DND-41 (cell line): ENCODE data around the gene ACAD8.

Experiments
- ATAC-seq: fragments of 200-7000 bp; cut with Tn5 transposase; 3 replicates; pipeline ENCODE4 v1.9.1; 2021; ENCODE audit warnings: low read depth; ENCODE audit not compliant: insufficient read depth
- DNase-seq: peaks from one replicate; pipeline ENCODE4 v3.0.0-alpha.2; 2020
- H2AFZ ChIP-seq: 2 replicates; pipeline ENCODE4 v1.6.0; 2012; ENCODE audit warnings: low read depth, low read length
- H3K27ac ChIP-seq: 2 replicates; pipeline ENCODE4 v1.5.1; 2012; ENCODE audit warnings: low read length, inconsistent platforms
- H3K27me3 ChIP-seq: fragments of 200-600 bp; sonication (generic); 2 replicates; pipeline ENCODE4 v1.6.0; 2012; ENCODE audit warnings: low read length, mild to moderate bottlenecking, inconsistent platforms; ENCODE audit not compliant: insufficient read depth, poor library complexity
- H3K36me3 ChIP-seq: 2 replicates; pipeline ENCODE4 v1.5.1; 2012; ENCODE audit warnings: low read length, inconsistent platforms; ENCODE audit not compliant: insufficient read depth
- H3K4me1 ChIP-seq: 2 replicates; pipeline ENCODE4 v1.5.1; 2012; ENCODE audit warnings: mild to moderate bottlenecking, low read length; ENCODE audit not compliant: insufficient read depth
- H3K4me2 ChIP-seq: 2 replicates; pipeline ENCODE4 v1.6.0; 2012; ENCODE audit warnings: mild to moderate bottlenecking, moderate library complexity, low read length, inconsistent platforms; ENCODE audit not compliant: insufficient read depth
- H3K4me3 ChIP-seq, 2 experiments: fragments of 200-600 bp in 1 of 2; shearing (Covaris generic) in 1 of 2; 2 replicates each; pipeline ENCODE4 v1.5.1; 2012 to 2016; ENCODE audit warnings: inconsistent platforms in 2 of 2, low read length in 2 of 2, mild to moderate bottlenecking in 2 of 2, low read depth in 1 of 2, moderate library complexity in 1 of 2
- H3K79me2 ChIP-seq: 2 replicates; pipeline ENCODE4 v1.6.0; 2012; ENCODE audit warnings: low read length, inconsistent platforms; ENCODE audit not compliant: insufficient read depth
- H3K9ac ChIP-seq: 2 replicates; pipeline ENCODE4 v1.6.0; 2012; ENCODE audit warnings: low read depth, mild to moderate bottlenecking, inconsistent platforms, low read length, moderate library complexity
- H3K9me3 ChIP-seq: 2 replicates; pipeline ENCODE4 v1.5.1; 2012; ENCODE audit warnings: low read length, moderate library complexity, mild to moderate bottlenecking, inconsistent platforms; ENCODE audit not compliant: insufficient read depth, severe bottlenecking
- H4K20me1 ChIP-seq: 2 replicates; pipeline ENCODE4 v1.6.0; 2012; ENCODE audit warnings: low read length; ENCODE audit not compliant: insufficient read depth
- EZH2 ChIP-seq: IDR thresholded peaks from 3 replicates; pipeline ENCODE4 v1.6.1; 2012; ENCODE audit warnings: borderline replicate concordance, low read depth, mild to moderate bottlenecking, moderate library complexity, low read length, inconsistent platforms; ENCODE audit not compliant: severe bottlenecking
- TF ChIP-seq, protein P1 (sequence below): IDR thresholded peaks from 2 replicates; pipeline ENCODE4 v1.5.1; 2012; ENCODE audit warnings: borderline replicate concordance, low read length, moderate library complexity, mild to moderate bottlenecking; ENCODE audit not compliant: poor library complexity, severe bottlenecking; ENCODE audit errors: extremely low read depth

ACAD8 gene

DNA sequence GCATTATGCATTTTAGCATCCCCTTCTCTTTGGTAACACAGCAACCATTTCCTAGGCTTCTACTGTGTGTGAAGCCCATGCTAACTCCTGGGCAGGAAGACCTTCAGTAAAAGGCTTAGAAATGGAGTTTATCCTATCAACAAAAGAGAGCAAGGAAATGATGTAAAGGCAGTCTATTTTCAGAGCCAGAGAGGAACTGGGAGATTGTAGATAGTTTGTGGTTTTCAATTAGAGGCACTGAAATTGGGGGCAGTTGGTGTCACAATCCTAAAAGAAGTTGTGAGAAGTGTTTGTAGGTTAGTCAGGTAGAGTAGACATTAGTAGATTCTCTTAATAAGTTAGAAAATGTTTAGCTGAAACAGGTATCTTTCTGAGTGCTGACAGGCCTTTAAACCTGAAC, 7.1 kb downstream of the ACAD8 start:
- H3K4me2 ChIP-seq = no peak overlapping the region
- ATAC-seq (peak; percentile 49), DNase-seq (no peak)
- peak overlapping the region; percentile 46 for H3K27ac ChIP-seq
- H3K27me3 ChIP-seq = no peaks in the 10 kb centered on the region
- H3K9me3 ChIP-seq = no peaks in the 10 kb centered on the region
- no peak for TF ChIP-seq EZH2
- TF ChIP-seq, protein P1, sequence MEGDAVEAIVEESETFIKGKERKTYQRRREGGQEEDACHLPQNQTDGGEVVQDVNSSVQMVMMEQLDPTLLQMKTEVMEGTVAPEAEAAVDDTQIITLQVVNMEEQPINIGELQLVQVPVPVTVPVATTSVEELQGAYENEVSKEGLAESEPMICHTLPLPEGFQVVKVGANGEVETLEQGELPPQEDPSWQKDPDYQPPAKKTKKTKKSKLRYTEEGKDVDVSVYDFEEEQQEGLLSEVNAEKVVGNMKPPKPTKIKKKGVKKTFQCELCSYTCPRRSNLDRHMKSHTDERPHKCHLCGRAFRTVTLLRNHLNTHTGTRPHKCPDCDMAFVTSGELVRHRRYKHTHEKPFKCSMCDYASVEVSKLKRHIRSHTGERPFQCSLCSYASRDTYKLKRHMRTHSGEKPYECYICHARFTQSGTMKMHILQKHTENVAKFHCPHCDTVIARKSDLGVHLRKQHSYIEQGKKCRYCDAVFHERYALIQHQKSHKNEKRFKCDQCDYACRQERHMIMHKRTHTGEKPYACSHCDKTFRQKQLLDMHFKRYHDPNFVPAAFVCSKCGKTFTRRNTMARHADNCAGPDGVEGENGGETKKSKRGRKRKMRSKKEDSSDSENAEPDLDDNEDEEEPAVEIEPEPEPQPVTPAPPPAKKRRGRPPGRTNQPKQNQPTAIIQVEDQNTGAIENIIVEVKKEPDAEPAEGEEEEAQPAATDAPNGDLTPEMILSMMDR = no peak
- H3K4me3 ChIP-seq = no peak overlapping the region
- H3K36me3 ChIP-seq = peaks cover 75% of the 10 kb centered on the region
- peaks cover 24% of the 10 kb centered on the region for H3K4me1 ChIP-seq
- H2AFZ ChIP-seq = no peak overlapping the region
- H3K79me2 ChIP-seq = peaks cover 13% of the 10 kb centered on the region; the same call in 1 of the 2 replicates
- H4K20me1 ChIP-seq = peaks cover 12% of the 10 kb centered on the region; the same call in 1 of the 2 replicates
- H3K9ac ChIP-seq = no peak overlapping the region

DNA sequence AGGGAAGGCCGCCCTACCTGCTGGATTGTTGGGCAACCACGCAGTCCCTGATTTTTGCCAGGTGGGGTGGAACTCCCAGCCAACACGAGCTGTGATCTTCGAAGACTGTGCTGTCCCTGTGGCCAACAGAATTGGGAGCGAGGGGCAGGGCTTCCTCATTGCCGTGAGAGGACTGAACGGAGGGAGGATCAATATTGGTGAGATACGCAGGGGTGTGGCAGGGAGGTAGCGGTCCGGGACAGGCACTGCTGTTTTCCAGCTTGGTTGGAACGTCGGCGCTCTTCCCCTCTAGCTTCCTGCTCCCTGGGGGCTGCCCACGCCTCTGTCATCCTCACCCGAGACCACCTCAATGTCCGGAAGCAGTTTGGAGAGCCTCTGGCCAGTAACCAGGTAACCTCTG, 7.6 kb downstream of the ACAD8 start:
- TF ChIP-seq, protein P1 = no peak
- TF ChIP-seq EZH2 = no peak
- peaks cover 12% of the 10 kb centered on the region; the same call in 1 of the 2 replicates for H4K20me1 ChIP-seq
- H3K27ac ChIP-seq = peak overlapping the region; percentile 46; the same call in 1 of the 2 replicates
- no peak overlapping the region for H3K4me3 ChIP-seq
- ATAC-seq (no peak), DNase-seq (no peak)
- peaks cover 75% of the 10 kb centered on the region for H3K36me3 ChIP-seq
- H2AFZ ChIP-seq = no peak overlapping the region
- H3K4me1 ChIP-seq = peaks cover 22% of the 10 kb centered on the region
- H3K9me3 ChIP-seq = no peaks in the 10 kb centered on the region
- H3K9ac ChIP-seq = no peak overlapping the region
- H3K4me2 ChIP-seq = no peak overlapping the region
- H3K27me3 ChIP-seq = no peaks in the 10 kb centered on the region
- peaks cover 12% of the 10 kb centered on the region; the same call in 1 of the 2 replicates for H3K79me2 ChIP-seq

DNA sequence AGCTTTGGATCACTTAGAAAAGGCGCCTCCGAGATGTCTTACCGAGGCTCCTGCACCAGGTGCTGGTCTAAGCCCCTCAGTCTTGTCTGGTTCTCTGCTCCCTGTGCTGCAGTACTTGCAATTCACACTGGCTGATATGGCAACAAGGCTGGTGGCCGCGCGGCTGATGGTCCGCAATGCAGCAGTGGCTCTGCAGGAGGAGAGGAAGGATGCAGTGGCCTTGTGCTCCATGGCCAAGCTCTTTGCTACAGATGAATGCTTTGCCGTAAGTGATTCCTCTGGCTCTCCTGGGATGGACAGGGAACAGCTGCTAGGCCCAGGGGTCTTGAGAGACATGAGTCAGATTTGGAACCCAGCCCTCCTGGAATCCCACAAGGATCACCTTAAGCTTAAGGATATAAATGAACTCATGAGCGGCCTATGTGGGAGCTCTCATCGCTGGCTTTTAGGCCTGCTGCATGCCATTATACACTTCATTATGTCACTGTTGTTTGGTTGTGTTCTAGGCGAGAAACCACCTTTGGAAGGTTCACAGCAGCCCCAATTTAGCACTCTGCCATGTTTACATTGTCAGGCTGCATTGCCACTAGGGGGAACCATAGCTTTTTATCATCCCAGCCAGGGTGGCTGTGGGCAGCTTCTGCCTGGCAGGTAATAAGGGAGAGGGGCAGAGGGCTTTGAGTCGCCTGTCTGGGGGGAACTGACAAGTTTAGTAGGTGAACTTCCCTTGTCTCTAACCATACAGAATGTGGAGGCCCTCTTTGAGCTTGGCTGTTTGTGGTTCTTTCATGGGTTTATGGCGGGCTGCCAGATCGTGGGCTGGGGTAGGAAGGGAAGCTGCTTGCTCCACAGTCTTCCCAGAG, 8.5 kb downstream of the ACAD8 start:
- H2AFZ ChIP-seq = no peak overlapping the region
- no peaks in the 10 kb centered on the region for H3K27me3 ChIP-seq
- peaks cover 14% of the 10 kb centered on the region; the same call in 1 of the 2 replicates for H3K79me2 ChIP-seq
- H3K4me2 ChIP-seq = no peak overlapping the region
- DNase-seq (peak; percentile 57), ATAC-seq (peak; percentile 81)
- peaks cover 12% of the 10 kb centered on the region; the same call in 1 of the 2 replicates for H4K20me1 ChIP-seq
- no peaks in the 10 kb centered on the region for H3K9me3 ChIP-seq
- H3K4me3 ChIP-seq = no peak overlapping the region
- no peak overlapping the region for H3K9ac ChIP-seq
- peaks cover 69% of the 10 kb centered on the region for H3K36me3 ChIP-seq
- H3K4me1 ChIP-seq = peaks cover 22% of the 10 kb centered on the region
- peak overlapping the region; percentile 37; the same call in 1 of the 2 replicates for H3K27ac ChIP-seq
- TF ChIP-seq, protein P1 = peak; percentile 78
- TF ChIP-seq EZH2 = no peak
